GM19438 (cell line): ENCODE measurements around the gene ME1.

Experiments
- ATAC-seq: cut with Tn5 transposase; IDR thresholded peaks from one replicate; pipeline ENCODE4 v1.9.1; 2021; ENCODE audit warnings: low read depth; ENCODE audit not compliant: unreplicated experiment

The ME1 gene

DNA sequence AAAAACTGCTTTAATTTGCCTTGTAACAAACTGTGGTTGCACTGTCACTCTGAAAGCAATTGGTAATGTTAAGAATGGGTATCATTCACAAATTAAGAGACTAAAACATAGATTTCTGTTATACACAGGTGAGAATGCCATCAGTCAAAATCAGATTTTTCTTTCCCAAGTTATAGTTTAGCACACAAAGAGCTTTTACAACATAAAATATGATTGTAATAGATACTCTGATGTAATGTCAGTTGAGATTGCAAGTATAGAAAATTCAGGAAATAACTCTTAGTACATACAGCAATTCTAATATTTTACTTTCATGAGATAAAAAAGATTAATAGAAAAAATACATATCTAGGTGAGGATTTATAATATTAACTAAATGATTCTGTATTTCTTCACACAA lies 2.3 kb upstream of the ME1 start:
- no peak for ATAC-seq

DNA sequence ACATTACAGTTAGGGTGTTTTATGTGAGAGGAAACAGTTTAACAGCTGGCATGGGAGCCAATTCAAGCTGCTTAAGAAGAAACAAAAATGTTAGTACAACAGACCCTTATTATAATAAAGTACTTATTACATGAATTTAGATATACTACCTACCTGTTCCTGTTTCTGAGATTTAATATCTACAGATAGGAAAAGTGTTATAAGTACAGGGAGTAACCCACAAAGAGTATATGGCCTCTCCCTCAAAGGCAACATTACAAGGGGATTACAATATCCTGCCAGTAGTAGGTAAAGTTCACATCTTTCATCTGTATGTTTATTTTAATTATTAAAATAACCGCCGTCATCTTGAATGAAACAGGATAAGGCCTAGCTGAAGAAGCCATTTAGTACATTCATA lies 1.8 kb upstream of the ME1 start:
- ATAC-seq, result no peak

DNA sequence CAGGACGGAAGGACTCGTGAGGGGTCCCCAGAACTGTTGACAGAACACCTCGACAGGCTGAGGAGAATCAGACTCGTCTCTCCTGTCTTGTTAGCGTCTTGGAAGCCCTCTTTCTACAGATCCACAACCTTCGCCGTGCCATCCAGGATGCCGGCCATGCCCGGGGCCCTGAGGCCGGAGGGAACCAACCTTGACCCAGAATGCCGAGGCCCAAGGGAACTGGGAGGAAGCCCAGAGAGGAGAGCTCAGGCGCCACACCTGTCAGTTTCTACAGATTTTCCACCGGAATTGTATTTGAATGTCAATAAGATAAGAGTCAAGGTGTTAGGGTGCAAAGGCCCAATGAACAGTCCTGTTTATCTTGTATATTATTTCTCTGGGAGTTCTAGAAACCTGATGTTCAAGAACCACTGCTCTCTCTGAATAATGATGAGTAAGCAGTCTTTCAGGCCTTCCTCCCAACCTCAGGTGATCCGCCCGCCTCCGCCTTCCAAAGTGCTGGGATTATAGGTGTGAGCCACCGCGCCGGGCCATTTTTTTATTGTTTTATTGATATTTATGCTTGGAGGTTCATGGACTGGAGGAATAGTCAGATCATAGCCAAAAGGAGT lies 799 bp upstream of the ME1 start:
- ATAC-seq, result no peak

DNA sequence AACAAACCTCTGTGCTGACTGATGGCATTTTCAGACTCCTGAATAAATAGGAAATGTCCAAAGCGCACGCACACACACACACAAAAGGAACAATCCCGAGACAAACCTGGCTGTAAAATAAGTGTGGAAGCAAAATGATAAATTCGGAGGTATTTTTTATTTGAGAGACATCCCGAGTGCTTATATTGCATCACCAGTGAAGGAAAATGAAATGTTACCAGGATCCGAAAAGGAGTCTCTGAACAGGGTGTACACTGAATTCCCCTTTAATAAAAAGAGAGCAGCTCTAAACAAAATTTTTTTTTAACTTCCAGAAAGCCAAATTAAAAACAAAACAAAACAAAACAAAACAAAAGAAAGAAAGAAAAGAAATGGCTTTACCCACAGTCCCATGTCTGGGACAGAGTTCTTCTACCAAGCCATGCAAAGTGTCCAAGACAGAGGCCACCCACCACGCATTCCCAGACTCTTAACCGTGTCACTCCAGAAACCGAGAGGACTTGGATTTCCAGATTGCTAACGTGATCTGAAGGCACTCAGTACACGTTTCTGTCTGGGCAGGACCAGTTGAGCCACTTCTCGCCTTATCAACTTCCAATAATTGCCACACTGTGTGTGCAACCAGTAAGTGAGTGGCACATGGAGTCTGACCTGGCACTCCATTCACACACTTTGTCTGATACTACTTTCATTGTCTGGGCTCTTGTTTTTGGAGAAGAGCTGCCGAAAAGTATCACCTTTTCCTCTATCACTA lies 817 bp downstream of the ME1 start:
- ATAC-seq, result no peak

DNA sequence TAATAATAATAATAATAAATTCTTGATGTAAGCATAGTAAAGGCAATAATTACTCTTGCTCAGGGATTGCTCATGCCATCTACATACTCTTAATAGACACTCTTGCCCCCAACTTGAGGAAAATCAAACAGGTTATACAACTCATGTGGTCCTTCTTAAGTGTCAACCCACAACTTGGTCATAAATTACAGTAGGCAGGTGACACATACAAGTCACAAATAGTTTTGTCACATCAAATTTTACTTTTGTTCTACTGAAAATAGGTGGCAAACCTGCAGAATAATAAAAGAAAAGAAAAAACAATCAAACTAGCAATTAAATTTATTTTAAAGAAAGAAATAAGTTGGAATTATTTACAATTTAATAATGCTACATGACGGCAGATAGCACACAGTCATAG lies 1.6 kb downstream of the ME1 start:
- ATAC-seq, result no peak

DNA sequence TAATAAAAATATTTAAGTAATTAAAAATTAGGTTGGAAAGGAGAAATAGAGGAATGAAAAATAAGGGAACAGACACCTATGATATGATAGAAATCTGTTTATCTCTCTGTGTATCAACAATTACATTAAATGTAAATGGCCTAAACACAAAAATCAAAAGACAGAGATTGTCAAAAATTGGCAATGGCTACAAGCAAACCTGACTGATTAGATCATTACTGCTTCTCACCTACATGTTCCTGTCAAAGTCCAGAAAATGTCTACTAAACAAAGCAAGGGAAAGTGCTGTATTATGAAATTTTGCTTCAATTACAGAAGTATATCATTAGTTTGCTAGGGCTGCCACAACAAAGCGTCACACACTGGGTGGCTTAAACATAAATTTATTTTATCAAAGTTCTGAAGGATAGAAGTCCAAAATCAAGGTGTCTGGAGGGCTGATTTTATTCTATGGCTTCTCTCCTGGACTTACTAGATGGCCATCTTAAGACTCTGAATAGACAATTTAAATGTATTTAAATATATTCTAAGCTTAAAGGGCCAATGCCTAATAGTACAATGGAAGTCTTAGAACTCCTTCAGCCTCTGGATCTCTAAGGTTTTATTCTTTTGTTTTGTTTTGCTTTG lies 6.3 kb downstream of the ME1 start:
- ATAC-seq, result no peak

DNA sequence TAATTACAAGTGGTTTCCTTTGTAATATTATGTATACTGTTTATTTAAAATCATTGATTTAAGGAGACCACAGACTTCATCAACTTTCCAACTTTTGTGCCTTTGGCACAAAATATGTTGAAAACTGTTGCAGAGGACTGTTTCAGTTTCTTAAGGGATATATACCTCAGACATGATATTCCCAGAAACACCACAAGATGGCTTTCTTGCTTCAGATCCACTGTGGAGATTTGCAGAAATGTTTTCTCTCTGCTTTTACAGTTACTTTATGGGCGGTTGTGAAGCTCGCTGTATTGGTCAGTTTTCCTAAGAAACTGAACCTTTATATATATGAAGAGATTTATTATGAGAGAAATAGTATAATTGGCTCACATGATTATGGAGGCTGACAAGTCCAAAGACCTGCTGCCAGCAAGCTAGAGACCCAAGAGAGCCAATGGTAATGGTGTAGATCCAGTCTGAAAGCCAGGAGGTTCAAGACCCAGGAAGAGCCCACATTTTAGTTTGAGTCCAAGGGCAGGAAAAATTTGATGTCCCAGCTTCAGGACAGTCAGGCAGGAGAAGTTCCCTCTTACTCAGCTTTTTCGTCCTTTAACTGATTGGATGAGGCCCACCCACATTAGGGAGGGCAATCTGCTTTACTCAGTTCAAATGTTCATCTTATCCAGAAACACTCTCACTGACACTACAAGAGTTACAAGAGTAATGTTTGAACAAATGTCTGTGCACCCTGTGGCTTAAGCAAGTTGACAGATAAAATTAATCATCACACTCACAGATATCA lies 12.8 kb downstream of the ME1 start:
- peak; percentile 74 for ATAC-seq

DNA sequence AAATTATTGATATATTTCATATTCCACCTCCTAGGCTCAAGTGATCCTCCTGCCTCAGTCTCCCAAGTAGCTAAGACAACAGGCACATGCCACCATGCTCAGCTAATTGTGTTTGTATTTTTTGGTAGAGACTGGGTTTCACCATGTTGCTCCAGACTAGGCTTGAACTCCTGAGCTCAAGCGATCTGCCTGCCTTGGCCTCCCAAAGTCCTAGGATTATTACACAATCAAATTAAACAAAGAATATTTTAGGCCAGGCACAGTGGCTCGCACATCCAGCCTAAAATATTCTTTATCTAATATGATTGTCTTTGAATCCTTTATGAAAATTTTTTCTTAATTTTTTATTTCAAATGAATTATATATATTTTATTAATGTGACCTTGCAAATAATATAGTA lies 17.8 kb downstream of the ME1 start:
- no peak for ATAC-seq

DNA sequence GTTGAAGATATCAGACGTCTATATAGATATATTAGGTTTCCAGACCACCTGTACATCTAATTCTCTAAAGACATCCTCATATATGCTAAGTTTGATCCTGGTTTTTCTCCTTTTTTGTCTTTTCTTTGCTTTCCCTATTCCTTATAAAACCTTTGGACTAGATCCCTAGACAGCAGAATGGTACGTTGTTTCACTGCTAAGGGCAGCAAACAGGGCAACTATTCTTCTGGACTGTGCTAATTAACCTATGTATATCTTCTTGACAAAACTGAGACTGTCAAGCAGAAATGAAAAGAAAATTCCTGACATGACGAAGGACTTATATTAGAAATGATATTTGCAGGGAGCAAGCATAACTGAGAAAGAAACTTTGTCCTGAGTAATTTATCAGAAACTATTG lies 19.1 kb downstream of the ME1 start:
- ATAC-seq, result no peak

DNA sequence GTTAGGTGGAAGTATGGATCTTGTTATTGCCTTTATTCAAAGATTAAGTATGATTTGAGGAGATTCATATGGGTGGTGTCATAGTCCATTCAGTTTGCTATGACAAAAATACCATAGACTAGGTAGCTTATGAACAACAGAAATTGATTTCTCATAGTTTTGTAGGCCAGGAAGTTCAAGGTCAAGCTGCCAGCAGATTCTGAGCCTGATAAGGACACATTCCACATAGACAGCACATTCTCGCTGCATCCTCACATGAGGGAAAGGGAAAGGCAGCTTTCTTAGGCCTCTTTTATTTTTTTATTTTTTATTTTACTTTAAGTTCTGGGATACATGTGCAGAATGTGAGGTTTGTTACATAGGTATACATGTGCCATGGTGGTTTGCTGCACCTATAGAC lies 27.7 kb downstream of the ME1 start:
- ATAC-seq, result no peak

DNA sequence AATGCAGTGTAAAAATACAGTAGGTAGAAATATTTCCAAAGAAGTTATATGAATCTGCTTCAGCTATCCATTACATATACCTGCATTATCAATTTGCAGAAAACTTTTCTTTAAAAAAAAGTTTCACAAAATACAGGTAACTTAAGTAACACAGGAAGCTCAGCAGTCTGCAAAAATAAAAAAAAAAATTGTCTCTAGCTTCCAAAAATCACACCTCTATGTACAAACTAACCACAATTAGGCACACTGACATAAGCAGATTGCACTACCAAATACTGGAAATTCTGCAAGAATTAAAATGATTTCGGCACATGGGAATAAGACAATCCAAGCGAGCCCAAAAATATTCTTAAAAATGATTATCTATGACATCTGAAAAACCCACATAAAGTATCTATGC lies 41.2 kb downstream of the ME1 start:
- no peak for ATAC-seq

DNA sequence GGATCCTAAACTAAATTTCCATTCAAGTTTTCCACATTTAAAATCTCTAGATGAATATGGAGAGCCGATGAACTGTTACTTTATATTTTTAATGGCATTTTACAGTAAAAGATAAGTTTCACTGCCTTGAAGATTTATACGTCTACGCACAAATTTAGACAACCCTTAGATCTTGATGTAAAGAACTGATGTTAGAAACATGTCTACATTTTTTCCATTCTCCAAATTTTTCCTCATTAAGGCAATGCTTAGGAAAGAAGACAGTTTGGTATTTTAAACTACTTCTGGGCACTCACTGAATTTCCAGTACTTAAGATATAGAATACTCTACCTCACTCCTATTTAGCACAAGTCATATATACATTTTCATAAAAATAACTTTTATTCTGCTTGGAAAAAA lies 45.4 kb downstream of the ME1 start:
- no peak for ATAC-seq

DNA sequence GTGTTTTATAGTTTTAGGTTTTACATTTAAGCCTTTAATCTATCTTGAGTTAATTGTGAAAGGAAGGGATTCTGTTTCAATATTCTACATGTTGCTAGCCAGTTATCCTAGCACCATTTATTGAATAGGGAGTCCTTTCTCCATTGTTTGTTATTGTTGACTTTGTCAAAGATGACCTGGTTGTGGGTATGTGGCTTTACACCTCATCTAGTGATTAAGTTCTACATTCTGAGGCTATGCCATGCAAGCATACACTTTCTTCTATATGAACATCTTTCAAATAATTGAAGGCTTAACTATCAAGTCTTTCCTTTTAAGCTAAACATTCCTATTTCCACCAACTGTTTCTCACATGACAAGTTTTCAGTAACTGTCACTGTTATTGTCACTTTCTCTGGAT lies 46.1 kb downstream of the ME1 start:
- ATAC-seq, result no peak

DNA sequence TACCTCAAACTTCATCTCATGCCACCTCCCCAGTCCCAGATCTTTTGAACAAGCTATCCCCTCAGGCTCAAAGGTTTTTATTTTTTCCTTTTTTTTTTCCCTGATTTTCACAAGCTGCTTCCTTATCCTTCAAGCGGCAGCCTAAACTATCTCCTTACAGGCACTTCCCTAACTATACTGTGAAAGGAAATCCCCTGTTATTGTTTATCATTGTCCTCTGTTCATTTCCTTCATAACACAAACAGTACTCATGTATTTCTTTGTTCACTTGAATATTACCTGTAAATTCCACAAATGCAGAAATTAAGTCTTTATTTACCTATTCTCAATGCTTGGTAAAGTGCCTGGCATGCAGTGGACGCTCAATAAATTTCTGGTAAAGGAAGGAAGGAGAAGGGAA lies 48.9 kb downstream of the ME1 start:
- no peak for ATAC-seq

DNA sequence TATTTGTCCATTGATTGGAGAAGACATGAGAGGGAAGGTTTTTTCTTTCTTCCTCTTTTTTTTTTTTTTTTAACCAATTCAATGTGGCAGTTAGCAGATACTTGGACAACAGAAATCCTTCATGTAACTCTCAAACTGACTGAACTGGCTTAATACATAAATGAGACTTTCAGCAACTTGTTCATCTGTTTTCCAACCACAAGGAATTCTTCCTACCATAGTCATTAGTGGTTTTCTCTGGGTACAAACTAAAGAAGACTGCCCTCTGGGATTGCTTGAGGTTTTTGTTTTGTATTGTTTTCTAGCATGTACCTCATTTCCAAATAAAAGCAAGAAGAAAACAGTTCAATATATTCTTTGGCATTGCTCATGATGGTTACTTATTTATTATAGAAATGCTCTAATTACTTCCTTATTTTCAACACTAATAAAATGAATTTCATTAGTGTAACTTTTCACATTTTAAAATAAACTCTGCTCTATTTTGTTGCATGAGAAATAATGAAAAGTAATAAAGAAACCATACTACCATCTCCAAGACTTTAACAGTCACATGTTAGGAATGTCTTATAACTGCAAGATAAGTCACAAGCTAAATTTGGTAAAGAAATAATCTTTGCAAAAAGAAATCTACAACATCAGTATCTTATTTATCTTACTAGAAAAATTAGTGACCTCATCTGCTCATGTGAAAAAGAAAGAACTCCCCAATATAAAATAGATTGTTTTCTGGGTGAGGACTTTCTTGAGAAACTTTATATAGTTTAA lies 52.0 kb downstream of the ME1 start:
- ATAC-seq, result no peak

DNA sequence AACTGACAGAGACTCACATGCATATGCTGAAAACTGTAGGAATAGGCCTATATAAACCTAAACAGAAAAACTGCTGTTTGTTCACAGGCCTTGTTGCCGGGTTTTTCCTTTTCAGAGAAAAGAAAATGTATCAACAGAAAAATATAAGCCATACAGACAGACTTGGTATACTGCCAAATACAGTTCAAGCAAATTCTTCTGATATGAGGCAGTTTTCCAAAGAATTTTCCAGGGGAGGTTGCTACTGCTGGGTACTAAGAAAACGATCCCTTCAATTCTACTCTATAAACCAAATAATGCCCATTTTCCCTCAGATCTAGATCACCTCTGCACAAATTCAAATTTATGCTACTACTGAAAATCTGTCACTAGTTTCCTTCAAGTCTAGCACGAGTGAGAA lies 59.4 kb downstream of the ME1 start:
- ATAC-seq, result no peak

DNA sequence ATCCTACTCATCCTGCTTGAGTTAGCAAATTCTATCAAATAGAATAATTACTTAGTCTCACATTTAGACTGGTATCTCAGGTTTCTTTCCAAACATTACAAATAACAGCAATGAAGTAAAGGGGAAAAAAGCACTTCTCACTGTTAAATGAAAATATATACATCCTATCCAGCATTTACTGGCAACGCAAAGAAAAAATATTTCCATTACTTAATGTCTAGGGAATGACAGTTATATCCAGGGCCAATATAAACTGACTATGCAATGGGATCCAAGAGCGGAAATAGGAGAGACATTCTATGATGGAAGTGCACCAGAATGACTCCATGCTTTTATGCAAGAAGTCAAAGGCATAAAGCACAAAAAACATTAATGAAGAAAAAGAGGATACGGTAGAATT lies 60.3 kb downstream of the ME1 start:
- ATAC-seq, result no peak

DNA sequence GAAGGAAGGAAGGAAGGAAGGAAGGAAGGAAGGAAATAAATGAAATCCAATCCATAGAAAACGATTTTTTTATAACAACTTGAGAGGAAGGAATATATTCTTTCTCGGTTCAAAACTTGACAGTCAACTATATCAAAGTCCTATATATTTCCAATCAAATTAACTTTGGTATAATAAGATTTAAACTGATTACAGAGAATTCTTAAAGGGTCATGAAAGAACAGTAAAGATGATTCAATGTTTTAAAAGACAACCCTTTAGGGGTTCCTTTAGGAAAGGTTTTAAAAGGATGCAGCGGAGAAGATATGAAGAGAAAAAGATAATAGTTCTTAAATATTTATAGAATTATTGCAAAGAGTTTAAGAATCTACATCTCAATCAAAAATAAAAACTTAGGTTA lies 61.2 kb downstream of the ME1 start:
- no peak for ATAC-seq

DNA sequence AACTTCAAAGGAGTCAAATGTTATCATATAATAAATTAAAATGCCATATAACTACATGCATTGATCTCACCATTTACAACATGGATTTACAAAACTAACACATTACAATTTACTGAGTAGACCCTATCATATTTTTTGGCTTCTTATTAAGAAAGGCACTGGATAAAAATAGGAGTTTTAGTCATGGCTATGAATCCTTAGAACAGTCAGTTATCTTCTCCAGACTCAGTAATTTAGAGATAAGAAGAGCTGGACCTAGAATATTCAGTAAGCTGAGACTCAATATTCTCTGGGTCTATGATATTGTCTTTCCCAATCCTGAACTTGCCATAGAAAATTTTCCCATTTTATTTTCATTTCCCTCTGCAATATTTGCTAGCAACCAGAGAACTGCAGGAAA lies 62.3 kb downstream of the ME1 start:
- no peak for ATAC-seq

DNA sequence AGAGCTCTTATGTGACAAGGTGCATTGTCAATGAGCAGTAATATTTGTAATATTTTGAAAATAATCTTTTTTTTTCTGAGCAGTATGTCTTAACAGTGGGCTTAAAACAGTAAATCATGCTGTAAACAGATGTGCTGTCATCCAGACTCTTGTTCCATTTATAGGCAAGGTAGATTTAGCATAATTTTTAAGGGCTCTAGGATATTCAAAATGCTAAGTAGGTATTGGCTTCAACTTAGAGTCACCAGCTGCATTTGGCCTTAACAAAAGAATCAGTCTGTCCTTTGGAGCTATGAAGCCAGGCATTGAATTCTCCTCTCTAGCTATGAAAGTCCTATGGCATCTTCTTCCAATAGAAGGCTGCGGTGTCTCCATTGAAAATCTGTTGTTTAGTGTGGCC lies 63.7 kb downstream of the ME1 start:
- no peak for ATAC-seq

DNA sequence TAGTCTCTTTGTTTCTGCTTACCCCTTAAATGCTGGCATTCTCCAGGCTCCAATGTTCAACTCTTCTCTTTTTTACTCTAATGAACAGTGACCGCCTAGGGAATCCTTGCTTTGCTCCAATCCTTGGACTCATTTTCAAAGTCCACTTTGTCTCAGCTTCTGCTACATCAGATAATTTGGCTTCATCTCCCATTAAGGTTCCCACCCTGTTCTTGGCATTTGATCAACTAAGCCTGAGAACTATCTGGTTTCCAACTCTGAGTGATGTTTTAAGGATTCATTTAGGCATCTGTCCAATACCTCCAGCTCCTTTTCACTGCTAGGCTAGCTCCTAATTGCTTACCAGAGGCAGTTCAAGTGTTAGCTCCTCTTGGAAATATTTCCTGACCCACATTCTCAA lies 64.9 kb downstream of the ME1 start:
- ATAC-seq, result no peak
